ENCODE data around the gene ELF5.

- TF ChIP-seq EP300 (conservative IDR thresholded peaks at IDR 0.05; ENCODE audit: poor library complexity, severe bottlenecking) = no peak
- TF ChIP-seq POLR2AphosphoS5 (IDR thresholded peaks at IDR 0.05) = no peak
- TF ChIP-seq CTCF (IDR thresholded peaks at IDR 0.05; ENCODE audit: poor library complexity, severe bottlenecking) = no peak
- TF ChIP-seq RAD21 (conservative IDR thresholded peaks at IDR 0.05) = no peak
- no peak for TF ChIP-seq SMC3 (conservative IDR thresholded peaks at IDR 0.05; ENCODE audit: poor library complexity)
Observed at GRCh38 chr11:34493926-34494595, 19.5 kb downstream of the ELF5 start.

All from neural cell (in vitro differentiated cells).